GM18526 (cell line): Measurements from ENCODE around the gene C16orf86.

Experiments used
- POLR2A ChIP-seq: IDR thresholded peaks from 3 replicates; pipeline ENCODE4 v1.6.1; 2011; ENCODE audit not compliant: insufficient read length; ENCODE audit errors: extremely low read depth

C16orf86 gene

DNA sequence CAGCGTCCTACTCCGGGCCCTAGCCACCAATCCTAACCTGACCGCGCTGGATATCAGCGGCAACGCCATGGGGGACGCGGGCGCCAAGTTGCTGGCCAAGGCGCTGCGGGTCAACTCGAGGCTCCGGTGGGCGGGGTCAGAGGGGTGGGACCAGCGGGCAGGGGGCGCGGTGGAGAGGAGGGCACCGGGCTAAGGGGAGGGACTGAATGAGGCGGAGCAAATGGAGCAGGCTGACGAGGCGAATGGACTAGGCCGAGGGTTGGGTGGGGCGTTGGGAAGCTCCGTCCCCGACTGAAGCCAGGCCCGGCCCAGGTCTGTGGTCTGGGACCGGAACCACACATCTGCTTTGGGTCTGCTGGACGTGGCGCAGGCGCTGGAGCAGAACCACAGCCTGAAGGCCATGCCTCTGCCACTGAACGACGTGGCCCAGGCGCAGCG lies 17.1 kb upstream of the C16orf86 start:
- no peak for TF ChIP-seq POLR2A

DNA sequence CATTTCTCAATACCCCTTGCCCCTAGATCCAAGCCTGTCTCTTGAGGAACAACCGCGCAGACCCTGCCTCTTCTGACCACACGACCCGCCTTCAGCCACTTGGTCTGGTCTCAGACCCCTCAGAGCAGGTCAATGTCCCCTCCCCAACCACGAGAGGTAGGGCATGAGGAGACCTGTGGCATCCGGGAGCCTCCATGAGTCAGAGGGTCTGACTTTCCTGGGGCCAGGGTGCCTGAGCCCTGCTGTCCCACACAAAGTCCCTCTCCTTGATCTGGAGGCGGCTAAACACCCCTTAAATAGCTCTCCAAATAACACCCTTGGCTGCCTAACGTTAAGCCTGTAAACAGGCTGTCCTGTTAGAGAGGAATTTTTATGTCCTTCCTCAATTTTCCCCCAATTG lies 16.6 kb upstream of the C16orf86 start:
- TF ChIP-seq POLR2A, result no peak

DNA sequence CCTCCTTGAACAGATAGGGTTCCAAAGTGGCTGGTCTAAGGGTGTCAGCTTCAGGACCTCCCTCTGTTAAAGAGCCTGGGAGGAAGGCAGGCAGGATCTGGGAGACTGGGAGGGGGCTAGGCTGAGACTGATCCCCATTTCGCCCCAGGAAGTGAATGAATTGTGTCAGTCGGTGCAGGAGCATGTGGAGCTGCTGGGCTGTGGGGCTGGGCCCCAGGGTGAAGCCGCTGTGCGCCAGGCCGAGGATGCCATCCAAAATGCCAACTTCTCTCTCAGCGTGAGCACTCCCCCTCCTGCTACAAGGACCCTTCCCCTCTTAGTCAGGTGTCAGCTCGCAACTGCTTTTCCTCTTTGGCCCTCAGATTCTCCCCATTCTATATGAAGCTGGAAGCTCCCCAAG lies 15.6 kb upstream of the C16orf86 start:
- no peak for TF ChIP-seq POLR2A

DNA sequence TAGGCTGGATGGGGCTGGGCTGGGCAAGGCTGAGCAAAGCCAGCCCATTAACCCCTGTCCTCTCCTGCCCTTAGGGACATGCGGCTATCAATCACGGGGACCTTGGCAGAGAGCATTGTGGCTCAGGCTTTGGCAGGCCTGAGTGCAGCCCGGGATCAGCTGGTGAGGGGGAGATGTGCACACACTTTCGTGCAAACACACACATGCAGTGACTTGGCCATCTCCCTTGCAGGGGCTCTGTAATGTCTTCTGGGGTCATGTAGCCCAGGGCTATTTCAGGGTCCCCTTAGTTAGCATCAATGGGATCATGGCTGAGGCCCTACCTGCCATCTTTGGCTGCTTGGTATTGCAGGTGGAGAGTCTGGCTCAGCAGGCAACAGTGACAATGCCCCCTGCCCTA lies 14.8 kb upstream of the C16orf86 start:
- no peak for TF ChIP-seq POLR2A

DNA sequence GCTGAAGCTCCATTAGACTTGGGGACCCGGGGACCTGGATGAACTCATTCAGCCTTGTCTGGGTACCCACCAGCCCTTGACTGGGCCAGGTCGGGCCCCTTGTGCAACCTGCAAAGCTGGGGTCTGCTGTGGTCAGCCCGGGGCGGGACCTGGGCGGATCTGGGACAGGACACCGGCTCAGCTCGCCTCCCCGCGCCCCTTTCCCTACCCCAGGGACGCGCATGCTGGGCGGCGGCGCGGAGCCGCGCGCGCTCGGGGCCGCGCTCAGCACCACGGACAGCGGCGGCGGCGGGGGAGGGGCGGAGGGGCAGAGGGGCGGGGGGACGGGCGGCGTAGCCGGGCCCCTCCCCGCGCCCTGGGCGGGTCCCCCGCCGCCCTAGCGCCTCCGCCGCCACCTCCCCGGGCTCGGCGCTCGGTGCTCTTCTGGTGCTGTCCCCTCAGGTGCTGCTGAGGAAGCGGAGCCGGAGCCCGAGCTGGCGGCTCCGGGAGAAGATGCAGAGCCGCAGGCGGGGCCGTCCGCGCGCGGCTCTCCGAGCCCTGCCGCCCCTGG lies 14.0 kb upstream of the C16orf86 start:
- TF ChIP-seq POLR2A, result no peak

DNA sequence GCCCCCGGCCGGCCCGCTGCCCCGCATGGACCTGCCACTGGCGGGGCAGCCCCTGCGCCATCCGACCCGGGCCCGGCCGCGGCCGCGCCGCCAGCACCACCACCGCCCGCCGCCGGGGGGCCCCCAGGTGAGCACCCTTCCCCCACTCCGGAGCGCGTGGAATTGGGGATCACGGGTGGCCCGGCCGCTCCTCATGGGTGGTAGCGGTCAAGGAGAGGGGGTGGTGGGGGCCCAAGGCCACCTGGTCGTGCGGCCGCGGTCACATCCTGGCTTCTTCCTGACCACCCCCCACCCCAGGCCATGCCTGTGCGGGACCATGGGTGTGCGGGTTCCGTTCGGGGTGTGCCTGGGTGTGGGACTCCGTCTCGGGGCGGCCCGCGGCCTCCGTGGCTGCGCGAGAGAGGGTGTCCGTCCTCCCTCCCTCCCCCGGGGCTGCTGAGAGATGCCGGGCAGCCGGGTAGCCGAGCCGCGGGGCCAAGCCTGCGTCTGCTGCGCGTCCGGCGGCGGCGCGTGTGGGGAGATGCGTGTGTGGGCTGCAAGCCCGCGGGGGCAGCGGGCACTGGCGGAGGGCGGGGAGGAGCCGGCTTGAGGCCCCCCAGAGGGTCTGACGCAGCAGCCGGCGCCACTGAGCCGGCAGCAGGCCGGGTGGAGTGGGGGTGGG lies 13.4 kb upstream of the C16orf86 start:
- no peak for TF ChIP-seq POLR2A

DNA sequence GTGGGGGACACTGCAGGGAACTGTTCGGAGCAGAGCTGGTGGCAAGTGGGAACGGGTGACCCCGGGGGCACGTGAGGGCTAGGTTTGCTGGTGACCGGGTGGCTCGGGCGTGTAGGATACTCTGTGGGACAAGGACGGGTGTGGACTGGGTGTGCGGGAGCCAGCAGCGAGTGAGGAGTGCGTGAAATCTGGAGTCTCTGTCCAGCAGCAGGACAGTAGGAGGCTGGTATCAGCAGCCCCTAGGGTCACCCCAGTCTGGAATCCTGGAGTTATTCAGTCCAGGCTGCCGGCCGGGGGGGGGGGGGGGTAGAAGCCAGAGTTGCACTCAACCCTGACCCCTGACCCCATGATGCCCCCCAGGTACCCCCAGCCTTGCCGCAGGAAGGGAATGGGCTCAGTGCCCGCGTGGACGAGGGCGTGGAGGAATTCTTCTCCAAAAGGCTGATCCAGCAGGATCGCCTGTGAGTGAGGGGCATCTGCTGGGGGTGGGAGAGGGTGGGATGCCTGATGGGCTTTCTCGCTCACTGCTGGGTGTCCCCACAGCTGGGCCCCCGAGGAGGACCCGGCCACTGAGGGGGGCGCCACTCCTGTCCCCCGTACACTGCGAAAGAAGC lies 12.7 kb upstream of the C16orf86 start:
- no peak for TF ChIP-seq POLR2A

DNA sequence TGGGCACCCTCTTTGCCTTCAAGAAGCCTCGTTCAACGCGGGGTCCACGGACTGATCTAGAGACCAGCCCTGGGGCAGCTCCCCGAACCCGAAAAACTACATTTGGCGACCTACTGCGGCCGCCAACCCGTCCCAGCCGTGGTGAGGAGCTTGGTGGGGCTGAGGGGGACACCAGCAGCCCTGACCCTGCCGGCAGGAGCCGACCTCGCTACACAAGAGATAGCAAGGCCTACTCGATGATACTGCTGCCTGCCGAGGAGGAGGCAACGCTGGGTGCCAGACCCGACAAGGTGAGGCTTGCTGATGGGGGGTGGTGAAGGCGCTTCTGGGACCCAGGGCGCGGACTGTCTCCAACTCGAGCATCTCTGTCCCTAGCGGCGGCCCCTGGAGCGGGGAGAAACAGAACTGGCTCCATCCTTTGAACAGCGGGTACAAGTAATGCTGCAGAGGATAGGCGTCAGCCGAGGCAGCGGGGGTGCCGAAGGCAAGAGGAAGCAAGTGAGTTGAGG lies 12.2 kb upstream of the C16orf86 start:
- TF ChIP-seq POLR2A, result no peak

DNA sequence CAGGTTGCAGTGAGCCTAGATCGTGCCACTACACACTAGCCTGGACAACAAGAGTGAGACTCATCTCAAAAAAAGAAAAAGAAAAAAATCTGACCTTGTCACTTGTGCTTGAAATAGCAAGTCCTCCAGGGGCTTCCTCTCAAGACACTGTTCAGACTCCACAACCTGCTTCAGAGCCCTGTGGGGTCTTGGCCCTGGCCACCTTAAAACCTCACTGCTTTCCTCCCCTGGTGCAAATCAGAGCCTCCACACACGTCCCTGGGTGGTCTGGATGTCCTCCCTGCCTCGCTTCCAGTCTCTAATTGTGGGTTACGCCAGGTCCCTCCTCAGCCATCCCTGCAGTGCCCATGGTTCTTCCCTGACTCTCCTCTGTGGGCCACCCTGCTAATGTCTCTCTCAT lies 11.3 kb upstream of the C16orf86 start:
- no peak for TF ChIP-seq POLR2A

DNA sequence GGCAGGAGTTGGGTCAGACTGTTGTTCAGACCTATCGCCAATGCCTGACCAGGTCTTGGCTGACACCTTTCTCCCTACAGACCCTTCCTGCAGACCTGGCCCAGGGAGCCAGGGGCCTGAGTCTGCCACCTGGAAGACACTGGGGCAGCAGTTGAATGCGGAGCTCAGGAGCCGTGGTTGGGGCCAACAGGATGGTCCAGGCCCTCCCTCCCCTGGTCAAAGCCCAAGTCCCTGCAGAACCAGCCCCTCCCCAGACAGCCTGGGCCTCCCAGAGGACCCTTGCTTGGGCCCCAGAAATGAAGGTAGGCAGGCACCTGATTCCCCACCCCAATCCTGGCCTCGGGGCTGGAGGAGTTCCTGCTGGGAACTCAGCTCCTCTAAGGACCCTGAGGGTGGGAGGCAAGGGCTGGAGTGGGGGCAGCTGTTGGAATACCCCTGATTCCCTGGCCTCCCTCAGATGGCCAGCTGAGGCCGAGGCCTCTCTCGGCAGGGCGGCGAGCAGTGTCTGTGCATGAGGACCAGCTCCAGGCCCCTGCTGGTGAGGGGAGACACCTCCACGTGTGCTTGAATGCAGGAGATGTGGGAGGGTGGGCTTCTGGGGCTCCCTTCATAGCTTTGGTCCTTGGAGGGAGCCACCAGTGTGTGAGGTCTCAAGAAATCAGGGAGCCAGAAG lies 10.1 kb upstream of the C16orf86 start:
- TF ChIP-seq POLR2A, result no peak

DNA sequence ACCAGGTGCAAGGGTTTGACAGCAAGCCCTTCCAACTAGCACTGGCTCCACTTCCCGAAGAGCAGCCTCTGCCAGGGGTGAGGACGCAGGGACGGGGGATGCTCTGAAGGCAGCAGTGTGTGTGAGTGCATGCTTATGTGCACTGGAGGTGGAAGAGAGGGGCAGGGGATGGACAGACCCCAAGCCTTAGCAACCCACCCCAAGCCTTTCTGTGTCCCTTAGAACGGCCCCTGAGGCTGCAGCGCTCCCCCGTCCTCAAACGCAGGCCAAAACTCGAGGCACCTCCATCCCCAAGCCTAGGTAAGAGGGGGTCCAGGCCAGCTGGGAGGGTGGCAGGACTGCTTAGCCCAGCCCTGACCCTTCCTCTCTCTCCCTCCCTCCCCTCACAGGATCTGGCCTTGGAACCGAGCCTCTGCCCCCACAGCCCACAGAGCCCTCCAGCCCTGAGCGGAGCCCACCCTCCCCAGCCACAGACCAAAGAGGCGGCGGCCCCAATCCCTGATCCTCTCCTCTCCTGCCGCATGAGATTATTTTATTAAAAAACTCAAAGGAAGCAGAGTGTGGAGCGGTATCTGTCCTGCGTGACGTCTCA lies 9.5 kb upstream of the C16orf86 start:
- no peak for TF ChIP-seq POLR2A

DNA sequence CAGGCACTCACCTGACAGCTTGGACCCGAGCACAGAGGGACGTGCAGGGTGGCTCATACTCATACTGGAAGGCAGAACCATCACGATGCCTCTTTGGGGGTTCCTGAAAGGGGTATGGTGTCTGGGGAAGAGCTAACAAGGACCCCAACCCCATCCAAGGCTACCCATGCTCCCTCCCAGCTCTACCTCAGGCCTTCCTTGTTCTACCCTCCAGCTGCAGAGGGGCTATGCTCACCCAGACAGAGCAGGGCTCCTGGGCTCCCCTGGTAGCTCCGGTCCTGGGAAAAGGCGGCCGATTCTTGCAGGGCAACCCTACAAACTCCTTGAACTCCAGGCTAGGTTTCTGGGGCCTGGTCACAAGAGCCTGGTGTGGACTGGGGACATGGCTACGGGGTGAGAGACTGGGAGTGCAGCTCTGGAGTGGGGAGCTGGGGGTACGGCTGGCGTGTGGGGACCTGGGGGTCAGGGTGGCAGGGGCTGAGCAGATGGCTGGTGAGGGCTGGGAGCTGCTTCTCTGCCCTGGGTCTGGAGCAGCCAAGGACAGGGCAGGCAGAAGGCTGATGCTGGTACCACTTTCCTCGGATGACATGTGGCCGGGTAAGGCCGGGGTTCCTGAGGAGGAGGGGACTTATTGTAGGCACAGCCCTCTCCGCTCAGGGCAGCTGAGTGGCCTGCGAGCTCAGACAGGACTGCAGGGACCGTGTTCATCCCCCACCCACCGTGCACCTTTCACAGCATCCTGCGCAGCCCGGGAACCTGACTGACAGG lies 8.7 kb upstream of the C16orf86 start:
- no peak for TF ChIP-seq POLR2A

DNA sequence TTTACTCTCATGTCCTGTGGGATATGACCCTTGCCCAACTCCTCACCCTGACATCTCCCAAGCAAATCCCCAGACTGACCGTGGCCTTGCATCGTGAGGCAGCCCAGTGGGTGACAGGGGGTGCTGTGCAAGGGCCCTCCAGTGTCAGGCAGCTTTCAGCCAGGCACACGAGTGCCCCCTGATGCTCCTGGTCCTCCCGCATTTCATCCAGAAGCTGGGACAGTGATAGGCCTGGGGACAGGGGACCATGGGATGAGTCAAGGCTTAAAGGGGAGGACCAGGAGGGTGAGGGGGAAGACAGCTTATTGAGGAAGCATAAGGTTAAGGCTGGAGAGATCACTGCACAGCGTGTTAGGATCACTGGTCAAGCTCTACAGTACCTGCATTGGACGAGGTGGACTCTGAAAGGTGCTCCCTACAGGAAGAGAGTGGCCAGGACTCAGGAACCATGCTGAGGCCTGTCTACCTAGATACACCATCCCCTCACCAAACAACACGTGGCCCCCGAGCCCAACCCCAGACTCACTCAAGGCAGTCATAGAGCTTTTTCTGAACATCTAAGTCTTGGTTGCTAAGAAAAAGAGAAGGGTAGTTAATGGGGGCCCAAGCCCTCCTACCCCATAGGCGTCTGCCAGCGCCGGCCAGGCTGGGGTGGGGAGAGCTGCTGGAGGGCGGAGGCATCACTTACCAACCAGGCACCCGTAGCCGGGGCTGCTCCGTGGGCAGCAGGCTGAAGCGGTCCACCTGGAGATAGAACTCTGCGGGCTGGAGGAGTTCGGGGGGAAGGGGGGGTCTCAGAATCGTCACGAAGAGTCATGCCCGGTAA lies 7.6 kb upstream of the C16orf86 start:
- TF ChIP-seq POLR2A, result no peak
